Measurements from ENCODE around the gene CALML3. TPM values are rescaled to one million over a fixed set of nuclear protein-coding genes. Genes with fewer than 3 reads are reported as not detected.

Gene CALML3
- total and polyA plus RNA-seq, 2 experiments from 2014 or later, result not detected

DNA sequence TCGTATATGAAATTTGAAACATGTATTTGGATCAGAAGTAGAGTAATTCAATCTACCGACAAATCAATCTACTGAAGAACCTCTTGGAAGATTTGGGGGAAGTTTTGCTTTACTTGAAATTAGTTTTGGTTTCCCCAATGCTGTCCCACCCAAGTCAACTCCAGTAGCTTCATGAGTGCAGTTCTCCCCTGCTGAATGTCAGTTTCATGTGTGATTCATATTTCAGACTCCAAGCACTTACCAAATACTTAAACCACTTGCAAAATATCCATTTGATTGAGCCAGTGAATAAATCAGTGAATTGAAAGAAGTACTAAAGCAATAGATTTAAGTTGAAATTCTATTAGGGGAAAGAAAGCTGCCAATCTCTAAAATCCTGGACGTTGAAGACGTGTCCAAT, 34.7 kb upstream of the CALML3 start:
- no peak for DNase-seq (ENCODE audit: low read depth in 1 of 2, low spot score in 1 of 2)
- H3K36me3 ChIP-seq, result no peaks in the 10 kb centered on the region
- H3K4me3 ChIP-seq, result no peak overlapping the region
- TF ChIP-seq, protein P1, sequence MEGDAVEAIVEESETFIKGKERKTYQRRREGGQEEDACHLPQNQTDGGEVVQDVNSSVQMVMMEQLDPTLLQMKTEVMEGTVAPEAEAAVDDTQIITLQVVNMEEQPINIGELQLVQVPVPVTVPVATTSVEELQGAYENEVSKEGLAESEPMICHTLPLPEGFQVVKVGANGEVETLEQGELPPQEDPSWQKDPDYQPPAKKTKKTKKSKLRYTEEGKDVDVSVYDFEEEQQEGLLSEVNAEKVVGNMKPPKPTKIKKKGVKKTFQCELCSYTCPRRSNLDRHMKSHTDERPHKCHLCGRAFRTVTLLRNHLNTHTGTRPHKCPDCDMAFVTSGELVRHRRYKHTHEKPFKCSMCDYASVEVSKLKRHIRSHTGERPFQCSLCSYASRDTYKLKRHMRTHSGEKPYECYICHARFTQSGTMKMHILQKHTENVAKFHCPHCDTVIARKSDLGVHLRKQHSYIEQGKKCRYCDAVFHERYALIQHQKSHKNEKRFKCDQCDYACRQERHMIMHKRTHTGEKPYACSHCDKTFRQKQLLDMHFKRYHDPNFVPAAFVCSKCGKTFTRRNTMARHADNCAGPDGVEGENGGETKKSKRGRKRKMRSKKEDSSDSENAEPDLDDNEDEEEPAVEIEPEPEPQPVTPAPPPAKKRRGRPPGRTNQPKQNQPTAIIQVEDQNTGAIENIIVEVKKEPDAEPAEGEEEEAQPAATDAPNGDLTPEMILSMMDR (IDR thresholded peaks at IDR 0.05; ENCODE audit: low read depth, low read length), result no peak
- H3K27ac ChIP-seq, result no peak overlapping the region
- no peaks in the 10 kb centered on the region for H3K27me3 ChIP-seq
- H3K4me1 ChIP-seq (ENCODE audit: low read depth), result no peaks in the 10 kb centered on the region
- no peaks in the 10 kb centered on the region for H3K9me3 ChIP-seq (ENCODE audit: low read depth)

- Histone ChIP-seq H3K9me3 (ENCODE audit: low read depth) (no peaks in the 10 kb centered on the region), H3K27ac (no peak overlapping the region), H3K4me3 (no peak overlapping the region), H3K4me1 (ENCODE audit: low read depth) (no peaks in the 10 kb centered on the region), H3K27me3 (no peaks in the 10 kb centered on the region), H3K36me3 (no peaks in the 10 kb centered on the region)
- no peak for DNase-seq (ENCODE audit: low read depth in 1 of 2, low spot score in 1 of 2)
- TF ChIP-seq, protein P1 (IDR thresholded peaks at IDR 0.05; ENCODE audit: low read depth, low read length), result no peak
These were observed 33.9 kb upstream of the CALML3 start for GRCh38 chr10:5490698-5491464.

- Histone ChIP-seq H3K4me1 (ENCODE audit: low read depth) (no peaks in the 10 kb centered on the region), H3K9me3 (ENCODE audit: low read depth) (no peaks in the 10 kb centered on the region), H3K27ac (no peak overlapping the region), H3K27me3 (no peaks in the 10 kb centered on the region), H3K36me3 (no peaks in the 10 kb centered on the region), H3K4me3 (no peak overlapping the region)
- DNase-seq (ENCODE audit: low read depth in 1 of 2, low spot score in 1 of 2), result no peak
- TF ChIP-seq, protein P1 (IDR thresholded peaks at IDR 0.05; ENCODE audit: low read depth, low read length), result no peak
These were observed 33.3 kb upstream of the CALML3 start for GRCh38 chr10:5491477-5491876.

GRCh38 chr10:5492322-5492855, 32.4 kb upstream of the CALML3 start:
- no peak for DNase-seq (ENCODE audit: low read depth in 1 of 2, low spot score in 1 of 2)

DNA sequence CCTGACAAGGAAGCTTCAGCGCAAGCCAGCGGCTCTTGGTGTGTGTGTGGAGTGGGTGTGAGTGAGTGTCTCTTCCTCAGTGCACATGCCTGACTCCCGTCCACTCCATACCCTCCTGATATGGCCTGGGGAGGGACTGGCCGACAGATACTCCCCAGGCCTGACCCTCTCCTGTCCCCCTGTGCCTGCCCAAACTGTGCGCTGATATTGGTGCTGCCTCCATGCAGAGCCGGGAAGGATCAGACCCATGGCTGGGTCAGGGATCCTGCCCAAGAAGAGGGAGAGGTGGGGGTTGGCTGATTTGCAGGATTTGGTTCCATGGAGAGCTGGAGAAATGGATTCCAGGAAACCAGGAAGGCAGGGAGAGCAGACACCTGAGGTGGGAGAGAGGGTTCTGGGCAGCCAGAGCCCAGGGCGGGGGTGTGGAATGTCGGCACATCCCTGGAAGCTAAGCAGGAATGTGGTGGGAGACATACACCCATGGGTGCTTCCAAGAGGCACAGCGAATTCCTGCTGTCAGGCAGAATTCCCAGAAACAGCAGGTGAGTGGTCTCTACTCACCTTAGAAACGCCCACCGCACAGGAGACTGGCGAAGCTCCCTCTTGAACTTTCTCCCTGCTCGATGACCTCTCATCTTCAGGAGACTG, 31.7 kb upstream of the CALML3 start:
- DNase-seq (ENCODE audit: low read depth in 1 of 2, low spot score in 1 of 2), result no peak
- Histone ChIP-seq H3K27ac (no peak overlapping the region), H3K4me3 (no peak overlapping the region), H3K9me3 (ENCODE audit: low read depth) (no peaks in the 10 kb centered on the region), H3K36me3 (no peaks in the 10 kb centered on the region), H3K27me3 (no peaks in the 10 kb centered on the region), H3K4me1 (ENCODE audit: low read depth) (no peaks in the 10 kb centered on the region)
- TF ChIP-seq, protein P1 (IDR thresholded peaks at IDR 0.05; ENCODE audit: low read depth, low read length), result no peak

More at GRCh38 chr10:5492322-5492855, 32.4 kb upstream of the CALML3 start:
- H3K27ac ChIP-seq, result no peak overlapping the region
- H3K9me3 ChIP-seq (ENCODE audit: low read depth), result no peaks in the 10 kb centered on the region
- H3K36me3 ChIP-seq, result no peaks in the 10 kb centered on the region
- no peaks in the 10 kb centered on the region for H3K27me3 ChIP-seq
- no peaks in the 10 kb centered on the region for H3K4me1 ChIP-seq (ENCODE audit: low read depth)
- TF ChIP-seq, protein P1 (IDR thresholded peaks at IDR 0.05; ENCODE audit: low read depth, low read length), result no peak
- no peak overlapping the region for H3K4me3 ChIP-seq
